ENCODE measurements around the gene DNER.

The DNER gene

DNA sequence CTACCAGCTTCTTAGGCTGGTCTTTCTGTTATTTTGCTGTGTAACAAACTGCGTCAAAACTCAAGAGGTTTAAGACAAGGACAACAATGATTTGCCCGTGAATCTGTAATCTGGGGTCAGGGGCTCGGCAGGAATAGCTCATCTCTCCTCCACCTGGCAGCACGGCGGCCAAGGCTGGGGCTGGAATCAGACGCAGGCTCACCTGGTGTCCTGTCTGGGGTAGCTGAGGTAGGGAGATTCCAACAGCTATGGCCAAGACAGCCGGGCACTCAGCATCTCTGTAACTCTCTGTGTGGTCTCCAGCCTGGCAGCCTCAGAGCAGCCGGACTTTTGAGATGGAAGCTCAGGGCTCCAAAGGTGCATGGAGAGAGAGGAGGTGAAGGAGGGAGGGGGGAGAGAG is 42.3 kb downstream of the DNER start:
- DNase-seq (ENCODE audit: low read depth, low spot score), result no peak

DNA sequence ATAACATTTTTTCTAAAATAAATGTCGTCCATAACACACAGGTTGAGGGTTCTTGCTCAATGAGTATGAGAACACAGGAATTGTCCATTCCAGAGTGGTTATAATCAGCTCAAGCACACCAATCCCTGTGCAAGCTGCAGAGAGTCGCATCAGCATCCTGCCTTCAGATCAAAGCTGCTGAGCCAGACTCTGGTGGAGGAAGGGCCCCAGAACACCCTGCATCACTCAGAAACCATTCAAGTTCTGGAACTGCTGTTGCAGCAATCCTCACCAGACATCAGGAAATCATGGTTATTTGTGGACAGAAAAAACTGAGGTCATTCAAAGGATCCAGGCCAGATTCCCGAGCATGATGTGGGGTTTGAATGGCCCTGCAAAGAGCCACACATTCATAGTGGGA is 44.5 kb downstream of the DNER start:
- no peak for DNase-seq (ENCODE audit: low read depth, low spot score)

DNA sequence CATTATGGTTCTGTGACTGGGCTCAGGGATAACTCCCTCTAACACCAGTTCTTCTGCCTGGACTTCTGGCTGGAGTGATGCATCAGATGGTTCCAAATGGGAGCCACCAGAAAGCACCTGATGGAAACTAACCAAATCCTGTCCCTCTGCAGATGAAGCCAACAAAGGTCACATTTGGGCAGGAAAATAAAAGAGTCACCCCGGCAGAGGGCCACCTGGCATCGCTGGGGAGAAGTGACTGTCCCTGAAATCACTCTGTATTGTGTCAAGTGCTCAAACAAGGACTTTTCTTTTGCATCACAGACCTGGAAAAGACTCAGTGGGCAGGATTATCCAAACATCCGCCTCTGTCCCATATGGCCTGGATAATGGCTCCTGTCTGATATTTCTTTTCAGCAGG is 47.5 kb downstream of the DNER start:
- DNase-seq (ENCODE audit: low read depth, low spot score), result no peak

DNA sequence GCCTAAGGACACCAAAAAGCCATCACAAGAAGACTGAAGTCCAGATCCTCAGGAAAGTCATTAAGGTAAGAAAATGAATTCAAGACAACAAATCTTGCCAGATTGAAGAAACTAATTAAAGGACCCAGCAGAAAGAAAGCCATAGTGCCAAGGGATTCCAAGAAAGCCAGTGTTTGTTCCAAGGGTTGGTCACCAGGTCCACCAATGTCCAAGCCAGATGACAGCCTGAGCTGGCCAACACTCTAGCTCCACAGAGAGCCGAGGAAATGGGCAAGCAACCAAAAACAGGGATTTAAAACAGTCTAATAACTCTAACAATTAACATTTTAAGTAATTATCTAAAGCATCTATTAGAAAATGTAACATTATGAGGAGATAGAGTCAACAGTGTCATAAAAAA is 49.2 kb downstream of the DNER start:
- DNase-seq (ENCODE audit: low read depth, low spot score), result no peak

DNA sequence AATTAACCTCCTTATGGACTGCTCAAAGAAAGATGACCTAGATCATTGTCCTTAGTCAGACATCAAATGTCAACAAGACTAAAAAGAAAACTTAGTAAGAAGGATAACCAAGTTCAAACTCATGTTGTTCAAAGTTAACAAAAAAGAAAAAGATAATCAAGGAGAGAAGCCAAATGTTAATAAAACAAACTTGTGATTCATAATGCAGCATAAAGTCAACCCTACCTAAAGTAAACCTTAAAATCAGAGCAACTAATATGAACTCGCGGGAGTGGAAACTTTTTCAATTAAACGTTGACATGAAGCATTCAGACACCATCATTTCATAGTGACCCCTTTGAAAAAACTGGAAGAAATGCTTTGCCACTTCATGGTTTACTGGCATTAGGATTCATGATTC is 52.9 kb downstream of the DNER start:
- DNase-seq (ENCODE audit: low read depth, low spot score), result no peak

DNA sequence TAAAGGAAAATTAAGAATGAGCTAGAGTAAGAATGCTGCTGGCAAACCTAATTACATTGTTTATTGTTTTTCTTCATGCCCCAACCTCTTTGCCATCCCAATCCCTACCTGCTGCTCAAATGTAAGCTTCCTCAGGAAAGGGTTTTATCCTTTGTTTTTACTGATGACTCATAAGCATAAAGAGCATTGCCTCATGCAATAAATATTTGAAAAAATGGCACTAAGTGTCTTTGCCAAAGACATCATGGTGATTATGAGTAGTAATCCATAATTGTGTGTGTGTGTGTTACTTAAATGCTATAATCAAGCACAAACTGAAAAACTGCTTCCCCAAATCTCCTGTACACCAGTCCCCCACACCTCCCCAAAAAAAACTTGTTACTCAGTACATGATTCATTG is 53.4 kb downstream of the DNER start:
- no peak for DNase-seq (ENCODE audit: low read depth, low spot score)

DNA sequence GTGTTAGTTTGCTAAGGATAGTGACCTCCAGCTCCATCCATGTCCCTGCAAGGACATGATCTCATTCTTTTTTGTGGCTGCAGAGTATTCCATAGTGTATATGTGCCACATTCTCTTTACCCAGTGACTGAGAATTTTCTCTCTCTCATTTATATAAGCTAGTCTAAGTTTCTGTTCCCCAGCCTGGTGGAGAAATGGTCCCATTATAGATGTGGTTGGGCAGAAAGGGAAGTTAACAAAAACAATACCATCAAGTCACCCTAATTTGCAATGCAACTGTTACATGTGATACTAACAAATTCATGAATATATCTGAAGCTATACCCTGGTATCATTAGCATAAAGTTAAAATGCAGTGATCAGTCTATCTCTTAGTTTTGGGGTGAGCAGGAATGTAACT is 54.0 kb downstream of the DNER start:
- DNase-seq (ENCODE audit: low read depth, low spot score), result no peak

DNA sequence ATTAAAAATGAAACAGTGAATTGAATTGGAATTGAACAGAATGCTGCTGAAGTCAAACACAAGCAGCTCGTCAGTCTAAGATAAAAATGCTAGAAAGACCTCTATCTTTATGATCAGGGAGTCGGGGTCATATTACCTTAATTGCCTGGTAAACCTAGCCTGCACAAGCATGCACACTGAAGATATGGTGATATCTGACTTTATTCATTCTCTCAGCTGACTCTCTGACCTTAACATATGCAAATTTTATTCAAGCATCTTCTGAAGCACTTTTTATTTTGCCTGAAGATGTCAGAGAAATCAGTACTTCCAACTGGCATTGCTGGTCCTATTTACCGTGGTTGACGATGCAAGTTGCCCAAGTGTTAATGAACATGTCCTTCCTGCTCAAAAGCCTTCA is 56.4 kb downstream of the DNER start:
- no peak for DNase-seq (ENCODE audit: low read depth, low spot score)

DNA sequence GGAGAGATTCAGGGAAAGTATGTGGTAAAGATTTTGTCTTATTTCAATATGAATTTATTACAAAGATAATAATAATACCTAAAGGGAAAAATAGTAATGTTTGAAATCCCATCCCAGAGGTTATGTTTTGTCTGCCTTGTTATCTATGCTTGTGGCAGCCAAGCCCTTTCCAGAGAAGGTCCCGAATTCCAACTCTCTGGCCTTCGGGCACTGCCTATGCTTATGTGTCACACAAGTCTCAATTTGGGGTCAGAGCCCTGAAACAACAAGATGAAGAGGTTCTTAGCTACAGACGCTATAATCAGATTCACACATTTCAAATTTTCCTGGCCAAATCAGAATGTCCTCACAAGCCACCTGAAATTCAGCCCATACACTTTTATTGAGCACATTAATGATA is 59.9 kb downstream of the DNER start:
- DNase-seq (ENCODE audit: low read depth, low spot score), result no peak

DNA sequence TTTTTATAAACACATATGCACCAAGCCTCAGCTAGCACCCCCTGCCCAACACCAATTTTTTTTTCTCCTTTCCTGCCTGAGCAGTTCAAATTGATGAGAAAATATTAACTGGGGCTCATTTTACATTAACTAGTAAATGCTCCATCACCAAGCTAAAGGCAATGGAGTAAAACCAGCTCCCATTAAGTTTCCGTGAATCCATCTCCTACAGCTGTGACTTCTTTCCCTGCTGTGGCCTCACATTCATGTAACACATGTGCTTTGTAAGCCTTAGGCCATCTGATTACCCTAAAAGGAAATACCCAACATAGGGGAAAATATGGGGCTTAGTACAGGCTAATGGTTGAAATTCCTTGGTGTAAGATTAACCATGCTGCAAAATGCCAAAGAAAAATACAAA is 60.8 kb downstream of the DNER start:
- no peak for DNase-seq (ENCODE audit: low read depth, low spot score)

DNA sequence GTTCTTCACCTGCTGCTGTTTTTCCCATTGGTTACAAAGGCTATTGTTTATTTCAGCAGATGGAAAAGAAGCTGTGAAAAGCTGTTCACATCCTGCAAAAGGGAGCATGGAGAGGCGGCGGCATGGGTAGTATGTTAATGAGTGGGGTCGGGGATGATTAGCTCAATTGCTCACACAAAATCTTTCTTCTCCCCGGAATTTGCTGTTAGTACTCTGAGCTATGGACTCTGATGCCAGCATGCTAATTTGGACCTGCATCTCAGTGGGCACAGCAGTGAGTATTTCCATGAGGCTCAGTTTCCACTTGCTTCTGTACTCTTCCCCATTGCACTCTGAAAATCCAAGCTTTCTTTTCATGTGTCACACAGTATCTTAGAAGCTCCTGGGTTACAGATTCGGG is 61.6 kb downstream of the DNER start:
- DNase-seq (ENCODE audit: low read depth, low spot score), result no peak

DNA sequence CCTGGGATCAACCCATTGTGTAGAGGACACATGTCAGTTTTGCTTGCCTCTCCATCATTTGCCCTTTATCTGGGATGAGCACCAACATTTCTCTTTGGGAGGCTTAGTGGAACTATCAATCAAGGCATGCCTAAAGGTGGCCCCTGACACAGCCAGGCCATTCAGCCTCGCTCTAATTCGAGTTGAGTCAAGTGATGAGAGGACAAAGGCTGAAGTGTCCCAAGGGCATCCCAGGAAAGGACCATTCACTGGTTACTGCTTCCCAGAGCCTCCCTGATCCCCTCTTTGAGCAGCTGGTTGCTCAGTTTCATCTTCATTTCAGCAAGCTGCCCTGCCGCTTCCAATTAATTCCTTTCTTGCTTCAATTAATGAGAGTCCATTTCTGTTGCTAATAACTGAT is 63.5 kb downstream of the DNER start:
- DNase-seq (ENCODE audit: low read depth, low spot score), result no peak

DNA sequence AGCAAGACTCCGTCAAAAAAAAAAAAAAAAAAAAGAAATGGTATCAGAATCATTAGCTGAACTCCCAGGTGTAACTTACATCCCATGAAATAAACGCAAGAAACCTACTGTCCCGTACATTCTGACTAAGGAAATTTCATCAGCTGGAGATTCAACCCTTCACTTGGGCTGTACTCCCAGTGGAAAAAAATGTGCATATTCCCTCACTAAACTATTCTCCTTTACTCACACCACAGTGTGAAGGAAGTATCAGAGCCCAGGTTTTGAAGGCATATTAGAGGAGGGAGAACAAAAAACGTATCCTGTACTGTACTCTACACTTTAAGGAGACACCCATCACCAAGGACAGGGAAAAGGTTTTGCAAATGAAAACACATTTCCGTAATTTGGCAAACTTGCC is 64.3 kb downstream of the DNER start:
- DNase-seq (ENCODE audit: low read depth, low spot score), result no peak

DNA sequence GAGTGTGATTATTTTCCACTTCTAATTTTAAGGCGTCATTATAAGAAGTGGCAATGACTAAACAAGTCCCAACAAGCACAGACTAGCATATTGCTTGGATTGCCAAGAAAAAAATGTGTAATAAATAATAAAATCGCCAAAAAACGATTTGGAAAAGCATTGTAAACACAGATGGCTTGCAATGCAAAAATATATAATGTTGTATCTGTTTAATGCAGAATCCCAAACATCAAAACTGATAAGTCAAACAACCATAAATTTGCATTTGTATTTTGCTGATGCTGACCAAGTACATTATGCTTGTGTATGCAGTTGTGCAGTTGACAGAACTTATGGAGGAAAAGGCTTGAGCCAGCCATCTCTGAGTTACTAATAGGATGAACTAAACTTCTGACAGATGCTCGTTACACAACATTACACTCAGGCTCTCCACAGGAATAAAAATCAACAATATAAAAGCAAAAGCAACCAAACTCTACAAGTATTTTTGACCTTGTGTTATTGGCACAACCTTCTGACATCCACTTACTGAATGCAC is 68.1 kb downstream of the DNER start:
- no peak for DNase-seq (ENCODE audit: low read depth, low spot score)

DNA sequence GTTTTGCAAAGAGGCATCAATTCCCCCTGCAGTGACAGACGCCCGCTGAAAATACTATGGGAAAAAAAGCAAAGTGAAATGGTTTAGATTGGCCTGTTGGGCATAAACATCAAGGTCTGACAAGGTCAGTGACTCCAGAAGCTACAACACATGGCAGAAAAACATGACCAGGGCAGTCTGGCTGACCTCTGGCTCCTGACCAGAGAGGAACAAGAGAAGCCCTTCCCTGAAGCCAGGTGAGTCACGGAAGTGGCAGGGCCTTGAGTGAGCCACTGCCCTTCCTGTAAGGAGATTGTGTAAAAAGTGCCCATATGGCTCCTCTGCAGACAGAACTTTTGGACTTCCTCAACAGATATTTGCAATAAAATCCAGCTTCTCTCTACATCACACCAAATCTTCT is 72.0 kb downstream of the DNER start:
- no peak for DNase-seq (ENCODE audit: low read depth, low spot score)

DNA sequence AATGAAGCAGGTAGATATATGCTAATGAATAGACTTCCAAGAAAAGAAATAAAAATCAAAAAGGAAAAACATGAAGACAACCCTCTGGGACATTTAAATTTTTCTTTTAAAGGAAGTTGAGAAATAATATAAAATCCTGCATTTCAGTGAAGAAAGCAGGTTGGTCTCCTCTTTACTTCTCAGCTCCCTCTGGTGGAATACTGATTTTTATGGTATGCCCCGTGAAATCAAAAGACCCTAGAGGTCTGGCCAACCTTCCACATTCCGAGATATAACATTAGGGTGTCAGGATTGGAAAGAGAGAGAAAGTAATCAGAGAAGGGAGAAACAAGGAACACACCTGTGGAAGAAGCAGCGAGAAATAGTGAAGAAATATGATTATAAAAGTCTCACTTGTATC is 72.7 kb downstream of the DNER start:
- no peak for DNase-seq (ENCODE audit: low read depth, low spot score)

DNA sequence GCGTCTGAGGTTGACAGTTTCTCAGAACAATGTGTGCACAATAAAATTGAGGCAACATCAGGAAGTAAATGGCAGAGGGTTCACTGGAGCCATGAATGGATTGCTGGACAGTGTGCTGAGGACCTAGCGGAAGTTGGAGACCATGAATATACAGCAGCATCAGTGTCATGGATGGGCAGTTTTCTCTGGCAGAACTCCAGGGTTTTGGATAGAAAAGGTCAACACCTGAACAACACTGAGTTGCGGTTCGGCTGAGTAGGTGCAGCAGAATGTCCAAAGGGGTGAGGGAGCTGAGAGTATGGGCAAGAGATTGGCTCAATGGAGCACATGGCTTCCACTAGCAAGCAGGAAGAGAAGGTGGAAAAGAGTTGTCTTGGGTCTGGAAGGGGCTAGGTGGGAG is 73.7 kb downstream of the DNER start:
- no peak for DNase-seq (ENCODE audit: low read depth, low spot score)

DNA sequence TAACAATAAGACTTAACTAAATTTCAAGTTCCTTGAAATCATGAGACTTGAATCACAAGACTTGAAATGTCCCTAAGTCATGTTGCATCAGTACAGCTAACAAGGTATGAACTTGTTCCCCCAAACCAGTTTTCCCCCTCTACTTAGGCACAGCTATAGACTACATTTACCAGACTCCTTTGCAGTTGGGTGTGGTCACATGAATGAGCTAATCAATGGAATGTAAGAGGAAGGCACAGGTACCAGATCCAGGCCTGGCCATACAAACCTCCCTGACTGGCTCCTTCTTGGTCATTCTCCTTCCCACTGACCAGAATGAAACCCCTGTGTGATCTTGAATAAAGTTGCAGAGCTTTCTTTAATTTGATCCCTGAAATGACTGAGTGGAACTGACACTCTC is 77.8 kb downstream of the DNER start:
- no peak for DNase-seq (ENCODE audit: low read depth, low spot score)

DNA sequence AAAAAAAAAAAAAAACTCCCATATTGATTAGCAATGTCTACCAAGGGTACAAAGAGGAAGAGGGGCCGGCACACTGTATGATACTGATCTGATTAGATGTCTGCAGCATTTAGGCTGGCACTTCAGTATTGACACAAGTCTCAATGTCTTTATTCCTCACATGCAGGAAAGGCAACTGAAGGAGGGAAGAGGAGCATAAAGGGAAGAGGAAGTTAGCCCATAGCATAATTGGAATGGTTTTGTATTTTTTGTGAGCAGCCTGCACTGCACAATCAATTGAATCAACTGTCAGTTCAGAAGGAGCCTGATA is 79.0 kb downstream of the DNER start:
- DNase-seq (ENCODE audit: low read depth, low spot score), result no peak

DNA sequence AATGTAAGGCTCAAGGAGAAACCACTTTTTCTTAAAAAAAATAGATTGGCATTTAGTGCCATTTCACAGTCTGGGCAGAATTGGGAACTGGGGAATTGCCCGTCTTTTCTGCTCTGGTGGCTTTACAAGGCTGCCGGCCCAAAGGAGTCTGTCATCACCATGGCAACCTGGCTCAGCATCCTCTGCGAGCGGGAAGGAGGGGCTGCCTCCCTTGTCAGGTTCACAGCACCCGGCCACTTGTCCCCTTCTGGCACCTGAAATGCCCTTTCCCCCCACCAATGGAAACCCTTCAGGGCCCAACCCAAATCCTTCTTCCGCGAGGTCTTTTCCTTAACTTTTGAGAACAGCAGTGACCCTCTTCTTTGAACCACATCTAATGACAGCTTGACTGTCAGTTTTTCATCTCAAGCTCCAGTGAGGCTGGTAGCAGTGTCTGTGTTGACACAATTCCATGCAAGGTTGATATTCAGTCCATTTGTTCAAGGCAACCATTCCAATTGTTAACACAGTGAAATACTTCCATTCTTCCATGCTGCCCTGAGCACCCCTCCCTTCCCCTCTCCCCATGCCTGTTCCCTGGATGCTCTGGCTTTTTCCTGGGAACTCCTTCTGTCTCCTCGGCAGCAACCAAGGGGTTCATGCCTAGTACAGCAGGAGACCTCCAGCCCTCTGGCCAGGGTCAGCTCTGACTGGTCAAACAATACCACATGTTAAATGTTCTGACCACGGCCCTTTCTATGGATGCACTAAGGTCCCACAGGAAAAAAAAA is 79.6 kb downstream of the DNER start:
- no peak for DNase-seq (ENCODE audit: low read depth, low spot score)

DNA sequence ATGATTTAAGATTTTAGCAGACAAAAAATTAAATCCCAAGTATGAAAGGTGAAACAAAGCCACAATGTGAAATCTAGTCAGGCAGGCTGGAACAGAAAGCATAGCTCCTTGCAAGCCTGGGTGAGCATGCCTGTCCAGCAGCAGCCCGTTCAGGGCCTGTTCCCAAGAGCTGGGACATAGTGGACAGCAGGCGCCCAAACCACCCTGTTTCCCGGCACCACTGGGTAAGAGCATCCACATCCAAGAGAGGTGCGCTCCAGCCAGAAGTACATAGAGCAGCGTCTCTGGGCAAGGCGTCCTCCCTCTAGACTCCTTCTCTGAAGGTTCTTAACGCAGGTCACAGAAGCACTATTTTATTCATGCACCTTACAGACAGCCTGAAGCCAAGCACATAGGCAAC is 80.8 kb downstream of the DNER start:
- DNase-seq (ENCODE audit: low read depth, low spot score), result no peak

DNA sequence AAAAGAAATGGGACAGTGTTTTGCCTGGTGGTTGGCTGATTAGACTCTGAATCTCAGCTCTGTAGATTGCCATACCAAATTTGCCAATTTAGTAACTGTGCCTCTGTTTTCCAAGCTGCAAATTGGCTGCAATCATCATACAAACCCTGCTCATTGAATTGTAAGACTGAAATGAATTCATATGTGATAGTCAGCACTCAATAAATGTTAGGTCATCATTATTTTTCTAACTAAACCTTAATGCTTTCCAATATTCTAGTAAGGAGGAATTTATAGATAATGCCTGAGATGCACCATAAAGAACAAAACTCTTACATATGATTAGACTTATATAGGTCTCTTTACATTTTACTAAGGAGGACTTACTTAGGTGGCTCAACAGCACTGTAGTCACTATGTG is 85.3 kb downstream of the DNER start:
- no peak for DNase-seq (ENCODE audit: low read depth, low spot score)

DNA sequence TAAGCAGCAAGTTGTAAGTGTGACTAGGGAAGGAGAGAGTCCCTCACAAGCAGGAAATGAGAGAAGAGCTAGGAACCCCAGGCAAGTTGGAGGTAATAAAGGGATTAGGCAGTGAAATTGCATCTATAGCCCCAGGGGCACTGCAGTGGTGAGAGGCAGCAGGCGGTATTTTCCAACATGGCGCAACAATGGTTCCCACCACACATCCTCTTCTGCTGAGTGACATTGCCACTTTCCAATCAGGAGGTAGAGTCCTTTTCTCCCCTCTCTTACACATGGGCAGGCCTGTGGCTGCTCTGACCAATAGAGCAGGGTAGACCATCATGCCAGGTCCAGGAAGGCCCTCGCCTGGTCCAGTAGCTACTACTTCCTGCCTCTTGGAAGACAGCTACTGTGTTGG is 86.6 kb downstream of the DNER start:
- DNase-seq (ENCODE audit: low read depth, low spot score), result no peak

Measured in iPS DF 19.7 (cell line).